ENCODE measurements around the gene HACD2.
"Not testable (repeated sequence)": the region's sequence is repeated elsewhere in the genome, so short reads cannot be mapped to it uniquely, and the experiment has no call there.

The HACD2 gene

GRCh38 chr3:123623346-123623880, 38.6 kb upstream of the HACD2 start:
- Histone ChIP-seq H3K9me3 (ENCODE audit: control insufficient read depth, insufficient read depth, low read depth, low read length) (no peaks in the 10 kb centered on the region), H3K4me1 (ENCODE audit: control insufficient read depth, insufficient read depth, low read length) (peaks cover 7% of the 10 kb centered on the region), H3K4me3 (ENCODE audit: low read depth, low read length) (no peak overlapping the region), H3K27ac (ENCODE audit: low read depth, low read length) (no peak overlapping the region), H3K9ac (ENCODE audit: low read length) (no peak overlapping the region), H3K27me3 (ENCODE audit: control insufficient read depth, insufficient read depth, low read length) (no peaks in the 10 kb centered on the region), H3K36me3 (ENCODE audit: control insufficient read depth, insufficient read depth, low read length) (no peaks in the 10 kb centered on the region)

- H3K36me3 ChIP-seq (ENCODE audit: control insufficient read depth, insufficient read depth, low read length): no peaks in the 10 kb centered on the region
- H3K27me3 ChIP-seq (ENCODE audit: control insufficient read depth, insufficient read depth, low read length): no peaks in the 10 kb centered on the region
- H3K4me3 ChIP-seq (ENCODE audit: low read depth, low read length): no peak overlapping the region
- peaks cover 7% of the 10 kb centered on the region for H3K4me1 ChIP-seq (ENCODE audit: control insufficient read depth, insufficient read depth, low read length)
- no peak overlapping the region for H3K9ac ChIP-seq (ENCODE audit: low read length)
- no peaks in the 10 kb centered on the region for H3K9me3 ChIP-seq (ENCODE audit: control insufficient read depth, insufficient read depth, low read depth, low read length)
- no peak overlapping the region for H3K27ac ChIP-seq (ENCODE audit: low read depth, low read length)
Observed at GRCh38 chr3:123622766-123623165, 37.9 kb upstream of the HACD2 start.

DNA sequence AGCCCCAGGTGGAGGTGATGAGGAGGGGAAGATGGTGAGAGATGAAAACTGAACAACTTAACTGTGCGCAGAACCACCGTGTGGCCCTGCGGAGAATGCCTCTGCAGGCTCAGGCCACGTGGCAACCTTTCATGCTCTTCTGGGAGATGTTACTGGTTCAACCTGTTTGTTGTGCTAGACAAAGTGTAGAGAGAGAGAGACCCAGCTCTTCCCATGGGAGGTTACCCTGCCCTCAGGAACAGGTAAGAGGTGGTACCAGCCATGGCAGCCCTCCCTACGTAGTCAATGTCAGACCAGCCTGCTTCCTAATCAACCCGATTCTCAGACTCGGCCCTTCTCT, 37.0 kb upstream of the HACD2 start:
- Histone ChIP-seq H3K27me3 (ENCODE audit: control insufficient read depth, insufficient read depth, low read length) (no peaks in the 10 kb centered on the region), H3K36me3 (ENCODE audit: control insufficient read depth, insufficient read depth, low read length) (no peaks in the 10 kb centered on the region), H3K27ac (ENCODE audit: low read depth, low read length) (no peak overlapping the region), H3K9ac (ENCODE audit: low read length) (no peak overlapping the region), H3K4me3 (ENCODE audit: low read depth, low read length) (no peak overlapping the region), H3K9me3 (ENCODE audit: control insufficient read depth, insufficient read depth, low read depth, low read length) (no peaks in the 10 kb centered on the region), H3K4me1 (ENCODE audit: control insufficient read depth, insufficient read depth, low read length) (peaks cover 7% of the 10 kb centered on the region)

DNA sequence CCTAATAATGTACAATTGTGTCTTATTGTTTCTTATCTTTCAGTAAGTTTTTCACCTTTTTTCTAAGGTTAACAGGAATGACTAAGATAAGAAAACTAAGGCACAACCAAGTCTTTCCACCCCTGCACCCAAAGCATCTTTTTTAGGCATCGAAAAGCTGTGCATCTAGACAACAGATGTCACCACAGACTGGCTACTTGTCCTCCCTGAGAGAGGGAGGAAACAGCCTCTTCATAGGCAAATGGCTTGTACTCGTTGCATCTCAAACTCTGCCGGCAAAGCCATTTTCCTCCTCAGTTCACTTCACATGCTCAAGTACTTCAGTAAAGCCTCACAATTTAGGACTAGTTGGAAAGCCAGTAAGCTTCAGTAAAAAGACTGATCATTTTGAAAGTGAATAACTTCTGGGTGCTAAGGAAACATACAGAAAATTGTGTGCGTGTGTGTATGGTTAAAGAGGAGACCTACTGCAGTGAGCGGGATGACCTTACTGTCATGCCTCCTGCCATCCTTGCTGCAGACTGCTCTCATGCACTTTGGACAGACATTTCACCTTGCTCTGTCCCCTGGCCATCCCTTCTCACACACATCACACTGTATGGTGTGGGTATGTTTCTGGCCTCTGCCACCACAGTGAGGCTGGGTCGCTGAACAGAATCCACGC, 36.5 kb upstream of the HACD2 start:
- Histone ChIP-seq H3K36me3 (ENCODE audit: control insufficient read depth, insufficient read depth, low read length) (no peaks in the 10 kb centered on the region), H3K9ac (ENCODE audit: low read length) (no peak overlapping the region), H3K4me3 (ENCODE audit: low read depth, low read length) (no peak overlapping the region), H3K9me3 (ENCODE audit: control insufficient read depth, insufficient read depth, low read depth, low read length) (no peaks in the 10 kb centered on the region), H3K27me3 (ENCODE audit: control insufficient read depth, insufficient read depth, low read length) (no peaks in the 10 kb centered on the region), H3K4me1 (ENCODE audit: control insufficient read depth, insufficient read depth, low read length) (peaks cover 7% of the 10 kb centered on the region), H3K27ac (ENCODE audit: low read depth, low read length) (no peak overlapping the region)

DNA sequence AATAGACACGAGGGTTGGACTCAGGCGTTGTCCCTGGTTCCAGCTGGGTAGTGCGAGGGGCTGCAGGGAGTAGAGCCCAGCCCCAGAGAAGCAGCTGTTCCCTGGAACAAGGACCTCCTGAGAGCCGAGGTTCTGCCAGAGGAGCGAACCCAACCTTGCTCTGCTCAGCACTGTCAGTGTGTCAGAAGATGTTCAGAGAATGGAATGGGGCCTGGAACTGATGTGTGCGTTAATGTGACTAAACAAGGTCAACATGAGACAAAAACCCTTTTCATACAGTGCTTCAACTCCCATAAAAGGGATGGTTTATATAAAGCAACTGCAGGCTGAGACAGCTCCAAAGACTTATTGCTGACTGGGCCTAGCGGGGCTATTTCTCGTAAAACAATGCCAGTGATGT, 35.5 kb upstream of the HACD2 start:
- H3K4me3 ChIP-seq (ENCODE audit: low read depth, low read length): no peak overlapping the region
- H3K9me3 ChIP-seq (ENCODE audit: control insufficient read depth, insufficient read depth, low read depth, low read length): no peaks in the 10 kb centered on the region
- H3K27ac ChIP-seq (ENCODE audit: low read depth, low read length): no peak overlapping the region
- H3K9ac ChIP-seq (ENCODE audit: low read length): no peak overlapping the region
- H3K4me1 ChIP-seq (ENCODE audit: control insufficient read depth, insufficient read depth, low read length): peaks cover 7% of the 10 kb centered on the region
- H3K27me3 ChIP-seq (ENCODE audit: control insufficient read depth, insufficient read depth, low read length): no peaks in the 10 kb centered on the region
- no peaks in the 10 kb centered on the region for H3K36me3 ChIP-seq (ENCODE audit: control insufficient read depth, insufficient read depth, low read length)

GRCh38 chr3:123618768-123619484, 34.1 kb upstream of the HACD2 start:
- Histone ChIP-seq H3K36me3 (ENCODE audit: control insufficient read depth, insufficient read depth, low read length) (0 out of 2 replicates have a peak, but pooled peaks cover 2% of the 10 kb centered on the region), H3K27ac (ENCODE audit: low read depth, low read length) (no peak overlapping the region), H3K4me3 (ENCODE audit: low read depth, low read length) (no peak overlapping the region), H3K27me3 (ENCODE audit: control insufficient read depth, insufficient read depth, low read length) (no peaks in the 10 kb centered on the region), H3K4me1 (ENCODE audit: control insufficient read depth, insufficient read depth, low read length) (peaks cover 7% of the 10 kb centered on the region), H3K9me3 (ENCODE audit: control insufficient read depth, insufficient read depth, low read depth, low read length) (no peaks in the 10 kb centered on the region), H3K9ac (ENCODE audit: low read length) (no peak overlapping the region)

DNA sequence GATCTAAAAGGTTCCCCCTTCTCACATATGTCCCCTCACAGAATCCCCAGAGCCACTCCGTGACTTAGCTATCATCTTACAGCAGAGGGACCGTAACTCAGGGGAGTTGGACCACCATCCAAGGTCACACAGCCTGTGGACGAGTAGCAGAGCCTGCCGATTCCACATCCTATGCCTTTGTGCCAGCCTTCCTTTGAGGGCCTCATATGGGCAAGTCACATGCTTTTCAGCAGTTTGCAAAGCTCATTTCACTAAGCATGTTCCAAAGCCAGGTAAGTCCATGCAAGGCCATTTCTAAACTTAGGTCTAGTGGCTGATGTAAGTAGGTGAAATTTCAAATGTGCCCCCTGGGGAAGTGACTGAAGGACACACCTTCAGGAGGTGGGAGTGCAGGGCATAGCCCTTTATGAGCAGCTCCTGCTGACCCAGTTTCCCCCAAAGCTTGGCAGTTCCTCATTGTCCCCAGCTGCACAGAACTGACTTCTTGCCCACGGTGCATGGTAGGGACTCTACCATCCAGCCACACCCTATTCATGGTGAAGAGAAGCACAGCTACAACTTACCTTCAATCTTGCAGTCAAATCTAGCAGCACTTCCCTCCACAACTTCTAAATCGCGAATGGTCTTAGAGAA, 33.3 kb upstream of the HACD2 start:
- Histone ChIP-seq H3K27ac (ENCODE audit: low read depth, low read length) (no peak overlapping the region), H3K9ac (ENCODE audit: low read length) (no peak overlapping the region), H3K9me3 (ENCODE audit: control insufficient read depth, insufficient read depth, low read depth, low read length) (no peaks in the 10 kb centered on the region), H3K36me3 (ENCODE audit: control insufficient read depth, insufficient read depth, low read length) (0 out of 2 replicates have a peak, but pooled peaks cover 3% of the 10 kb centered on the region), H3K27me3 (ENCODE audit: control insufficient read depth, insufficient read depth, low read length) (no peaks in the 10 kb centered on the region), H3K4me3 (ENCODE audit: low read depth, low read length) (no peak overlapping the region), H3K4me1 (ENCODE audit: control insufficient read depth, insufficient read depth, low read length) (peaks cover 7% of the 10 kb centered on the region)

DNA sequence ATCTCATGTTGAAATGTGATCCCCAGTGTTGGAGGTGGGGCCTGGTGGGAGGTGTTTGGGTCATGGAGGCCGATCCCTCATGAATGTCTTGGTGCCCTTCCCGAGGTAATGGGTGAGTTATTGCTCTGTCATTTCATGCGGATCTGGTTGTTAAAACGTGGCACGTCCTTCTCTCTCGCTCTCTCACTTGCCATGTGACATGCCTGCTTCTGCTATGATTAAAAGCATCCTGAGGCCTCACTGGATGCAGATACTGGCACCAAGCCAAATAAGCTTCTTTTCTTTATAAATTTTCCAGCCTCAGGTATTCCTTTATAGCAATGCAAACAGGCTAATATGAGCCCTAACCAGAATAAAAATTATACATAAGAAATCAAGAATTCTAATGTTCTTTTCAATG, 31.7 kb upstream of the HACD2 start:
- no peak overlapping the region for H3K9ac ChIP-seq (ENCODE audit: low read length)
- no peak overlapping the region for H3K27ac ChIP-seq (ENCODE audit: low read depth, low read length)
- H3K36me3 ChIP-seq (ENCODE audit: control insufficient read depth, insufficient read depth, low read length): peaks cover 9% of the 10 kb centered on the region; the same call in 1 of the 2 replicates
- no peak overlapping the region for H3K4me3 ChIP-seq (ENCODE audit: low read depth, low read length)
- H3K27me3 ChIP-seq (ENCODE audit: control insufficient read depth, insufficient read depth, low read length): no peaks in the 10 kb centered on the region
- no peaks in the 10 kb centered on the region for H3K9me3 ChIP-seq (ENCODE audit: control insufficient read depth, insufficient read depth, low read depth, low read length)
- peaks cover 7% of the 10 kb centered on the region for H3K4me1 ChIP-seq (ENCODE audit: control insufficient read depth, insufficient read depth, low read length)

- Histone ChIP-seq H3K27me3 (ENCODE audit: control insufficient read depth, insufficient read depth, low read length) (no peaks in the 10 kb centered on the region), H3K27ac (ENCODE audit: low read depth, low read length) (no peak overlapping the region), H3K4me3 (ENCODE audit: low read depth, low read length) (no peak overlapping the region), H3K9me3 (ENCODE audit: control insufficient read depth, insufficient read depth, low read depth, low read length) (no peaks in the 10 kb centered on the region), H3K9ac (ENCODE audit: low read length) (no peak overlapping the region), H3K36me3 (ENCODE audit: control insufficient read depth, insufficient read depth, low read length) (peaks cover 12% of the 10 kb centered on the region), H3K4me1 (ENCODE audit: control insufficient read depth, insufficient read depth, low read length) (no peaks in the 10 kb centered on the region)
Observed at GRCh38 chr3:123613543-123613942, 28.7 kb upstream of the HACD2 start.

- H3K4me3 ChIP-seq (ENCODE audit: low read depth, low read length); H3K9me3 ChIP-seq (ENCODE audit: control insufficient read depth, insufficient read depth, low read depth, low read length); H3K27me3 ChIP-seq (ENCODE audit: control insufficient read depth, insufficient read depth, low read length); H3K9ac ChIP-seq (ENCODE audit: low read length); H3K27ac ChIP-seq (ENCODE audit: low read depth, low read length); H3K4me1 ChIP-seq (ENCODE audit: control insufficient read depth, insufficient read depth, low read length): not testable (repeated sequence)
- peaks cover 12% of the 10 kb centered on the region for H3K36me3 ChIP-seq (ENCODE audit: control insufficient read depth, insufficient read depth, low read length)
Observed at GRCh38 chr3:123611674-123612073, 26.8 kb upstream of the HACD2 start.

DNA sequence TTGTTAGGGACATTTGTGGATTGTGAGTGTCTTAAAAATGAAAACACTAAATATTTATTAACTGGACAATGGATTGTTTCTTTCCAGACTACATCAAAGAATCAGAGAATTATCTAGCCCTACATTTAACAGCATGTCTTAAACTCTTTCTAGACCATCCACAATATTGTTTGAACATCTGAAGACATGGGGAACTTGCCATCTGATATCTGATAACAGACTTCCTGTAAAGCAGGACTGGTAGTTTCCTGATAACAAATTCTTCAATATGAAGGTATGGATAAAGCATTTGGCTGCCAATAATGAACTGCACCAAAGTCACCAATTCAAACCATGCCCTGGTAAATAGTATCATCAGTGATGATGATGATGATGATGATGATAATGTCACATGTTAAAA, 26.2 kb upstream of the HACD2 start:
- Histone ChIP-seq H3K9me3 (ENCODE audit: control insufficient read depth, insufficient read depth, low read depth, low read length) (no peaks in the 10 kb centered on the region), H3K9ac (ENCODE audit: low read length) (no peak overlapping the region), H3K4me3 (ENCODE audit: low read depth, low read length) (no peak overlapping the region), H3K36me3 (ENCODE audit: control insufficient read depth, insufficient read depth, low read length) (peaks cover 12% of the 10 kb centered on the region), H3K27me3 (ENCODE audit: control insufficient read depth, insufficient read depth, low read length) (no peaks in the 10 kb centered on the region), H3K27ac (ENCODE audit: low read depth, low read length) (no peak overlapping the region), H3K4me1 (ENCODE audit: control insufficient read depth, insufficient read depth, low read length) (no peaks in the 10 kb centered on the region; the same call in 1 of the 2 replicates)
